ENCODE data around the gene SLC44A3. TPM values are rescaled to one million over a fixed set of nuclear protein-coding genes. Genes with fewer than 3 reads are reported as not detected.

Gene SLC44A3
- total and polyA plus RNA-seq, 9 of the 15 experiments (the other 6 are each of a cell fraction or from before 2014, with no cell fraction given): not detected

DNA sequence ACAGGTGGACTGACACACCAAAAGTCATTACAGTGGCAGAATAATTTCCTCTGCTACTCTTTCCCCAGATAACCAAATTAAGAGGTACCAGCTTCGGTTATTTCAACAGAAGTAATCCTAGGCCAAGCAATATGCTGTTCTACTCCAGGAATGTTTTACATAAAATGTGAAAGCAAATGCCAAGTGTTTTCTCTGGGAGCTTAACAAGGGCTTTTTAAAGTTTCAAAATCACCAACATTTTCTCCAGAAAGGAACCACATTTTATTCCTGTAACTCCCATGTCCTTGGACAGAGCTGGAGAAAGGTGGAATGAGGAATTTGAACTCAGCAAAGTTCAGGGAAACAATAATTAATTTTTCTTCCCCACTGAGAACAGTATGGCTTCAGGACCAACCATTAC is 79.6 kb downstream of the SLC44A3 start (continued):
- TF ChIP-seq, protein P1, sequence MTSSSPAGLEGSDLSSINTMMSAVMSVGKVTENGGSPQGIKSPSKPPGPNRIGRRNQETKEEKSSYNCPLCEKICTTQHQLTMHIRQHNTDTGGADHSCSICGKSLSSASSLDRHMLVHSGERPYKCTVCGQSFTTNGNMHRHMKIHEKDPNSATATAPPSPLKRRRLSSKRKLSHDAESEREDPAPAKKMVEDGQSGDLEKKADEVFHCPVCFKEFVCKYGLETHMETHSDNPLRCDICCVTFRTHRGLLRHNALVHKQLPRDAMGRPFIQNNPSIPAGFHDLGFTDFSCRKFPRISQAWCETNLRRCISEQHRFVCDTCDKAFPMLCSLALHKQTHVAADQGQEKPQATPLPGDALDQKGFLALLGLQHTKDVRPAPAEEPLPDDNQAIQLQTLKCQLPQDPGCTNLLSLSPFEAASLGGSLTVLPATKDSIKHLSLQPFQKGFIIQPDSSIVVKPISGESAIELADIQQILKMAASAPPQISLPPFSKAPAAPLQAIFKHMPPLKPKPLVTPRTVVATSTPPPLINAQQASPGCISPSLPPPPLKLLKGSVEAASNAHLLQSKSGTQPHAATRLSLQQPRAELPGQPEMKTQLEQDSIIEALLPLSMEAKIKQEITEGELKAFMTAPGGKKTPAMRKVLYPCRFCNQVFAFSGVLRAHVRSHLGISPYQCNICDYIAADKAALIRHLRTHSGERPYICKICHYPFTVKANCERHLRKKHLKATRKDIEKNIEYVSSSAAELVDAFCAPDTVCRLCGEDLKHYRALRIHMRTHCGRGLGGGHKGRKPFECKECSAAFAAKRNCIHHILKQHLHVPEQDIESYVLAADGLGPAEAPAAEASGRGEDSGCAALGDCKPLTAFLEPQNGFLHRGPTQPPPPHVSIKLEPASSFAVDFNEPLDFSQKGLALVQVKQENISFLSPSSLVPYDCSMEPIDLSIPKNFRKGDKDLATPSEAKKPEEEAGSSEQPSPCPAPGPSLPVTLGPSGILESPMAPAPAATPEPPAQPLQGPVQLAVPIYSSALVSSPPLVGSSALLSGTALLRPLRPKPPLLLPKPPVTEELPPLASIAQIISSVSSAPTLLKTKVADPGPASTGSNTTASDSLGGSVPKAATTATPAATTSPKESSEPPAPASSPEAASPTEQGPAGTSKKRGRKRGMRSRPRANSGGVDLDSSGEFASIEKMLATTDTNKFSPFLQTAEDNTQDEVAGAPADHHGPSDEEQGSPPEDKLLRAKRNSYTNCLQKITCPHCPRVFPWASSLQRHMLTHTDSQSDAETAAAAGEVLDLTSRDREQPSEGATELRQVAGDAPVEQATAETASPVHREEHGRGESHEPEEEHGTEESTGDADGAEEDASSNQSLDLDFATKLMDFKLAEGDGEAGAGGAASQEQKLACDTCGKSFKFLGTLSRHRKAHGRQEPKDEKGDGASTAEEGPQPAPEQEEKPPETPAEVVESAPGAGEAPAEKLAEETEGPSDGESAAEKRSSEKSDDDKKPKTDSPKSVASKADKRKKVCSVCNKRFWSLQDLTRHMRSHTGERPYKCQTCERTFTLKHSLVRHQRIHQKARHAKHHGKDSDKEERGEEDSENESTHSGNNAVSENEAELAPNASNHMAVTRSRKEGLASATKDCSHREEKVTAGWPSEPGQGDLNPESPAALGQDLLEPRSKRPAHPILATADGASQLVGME (CRISPR knock-in tag; IDR thresholded peaks at IDR 0.05): no peak
- no peak for TF ChIP-seq HDAC1 (IDR thresholded peaks at IDR 0.05)
- TF ChIP-seq, protein P2, sequence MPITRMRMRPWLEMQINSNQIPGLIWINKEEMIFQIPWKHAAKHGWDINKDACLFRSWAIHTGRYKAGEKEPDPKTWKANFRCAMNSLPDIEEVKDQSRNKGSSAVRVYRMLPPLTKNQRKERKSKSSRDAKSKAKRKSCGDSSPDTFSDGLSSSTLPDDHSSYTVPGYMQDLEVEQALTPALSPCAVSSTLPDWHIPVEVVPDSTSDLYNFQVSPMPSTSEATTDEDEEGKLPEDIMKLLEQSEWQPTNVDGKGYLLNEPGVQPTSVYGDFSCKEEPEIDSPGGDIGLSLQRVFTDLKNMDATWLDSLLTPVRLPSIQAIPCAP (CRISPR knock-in tag; IDR thresholded peaks at IDR 0.05; ENCODE audit: borderline replicate concordance): no peak
- no peak for TF ChIP-seq POLR3A (IDR thresholded peaks at IDR 0.05; ENCODE audit: borderline replicate concordance, extremely low read depth, insufficient read depth, insufficient read length)
- TF ChIP-seq MXI1 (IDR thresholded peaks at IDR 0.05; ENCODE audit: low read depth, low read length): no peak
- no peak for TF ChIP-seq U2AF1 (optimal IDR thresholded peaks at IDR 0.05; ENCODE audit: low read depth, low read length)

Measured in K562 (cell line).